Astrocyte (in vitro differentiated cells and primary cell): ENCODE measurements around the gene CSF2RB.

Experiments used
- CTCF ChIP-seq: IDR thresholded peaks from 2 replicates; pipeline ENCODE4 v1.5.1; 2011; ENCODE audit warnings: low read depth, mild to moderate bottlenecking, inconsistent platforms, low read length, moderate library complexity; ENCODE audit not compliant: insufficient read depth
- EZH2 ChIP-seq: IDR thresholded peaks from 2 replicates; pipeline ENCODE4 v1.6.1; 2012; ENCODE audit warnings: mild to moderate bottlenecking, low read length, inconsistent platforms; ENCODE audit not compliant: insufficient read depth

DNA sequence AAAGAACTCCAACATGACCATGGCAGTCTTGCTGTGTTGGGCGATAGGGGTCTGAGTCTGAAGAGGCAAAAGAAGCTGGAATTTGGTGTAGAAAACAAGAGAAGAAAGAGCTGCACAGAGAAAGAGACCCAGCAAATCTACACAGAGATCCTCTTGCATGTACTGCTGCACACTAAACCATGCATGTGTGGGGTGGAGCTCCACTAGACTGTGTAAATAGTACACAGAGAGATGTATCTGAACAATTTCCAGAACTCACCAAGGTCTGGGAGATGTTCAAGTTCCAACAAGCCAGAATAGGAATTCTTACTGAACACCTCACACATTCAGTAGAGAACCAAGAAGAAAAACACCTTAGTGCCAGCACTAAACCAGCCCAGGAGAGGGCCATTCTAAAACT lies 42.3 kb downstream of the CSF2RB start:
- TF ChIP-seq CTCF (no peak), EZH2 (no peak)
